ES-I3 (cell line): ENCODE measurements around the gene TCAP.

Experiments used
- H3K36me3 ChIP-seq: 2 replicates; pipeline ENCODE4 v1.6.1; 2013; ENCODE audit warnings: mild to moderate bottlenecking, low read length, control low read depth, moderate library complexity; ENCODE audit not compliant: insufficient read depth
- H3K4me1 ChIP-seq: 2 replicates; pipeline ENCODE4 v1.6.1; 2013; ENCODE audit warnings: mild to moderate bottlenecking, control low read depth, low read length; ENCODE audit not compliant: insufficient read depth
- H3K9ac ChIP-seq: 2 replicates; pipeline ENCODE4 v1.6.1; 2013; ENCODE audit warnings: low read depth, mild to moderate bottlenecking, low read length, moderate library complexity
- H3K9me3 ChIP-seq: 2 replicates; pipeline ENCODE4 v1.6.1; 2013; ENCODE audit warnings: mild to moderate bottlenecking, low read length, moderate library complexity; ENCODE audit not compliant: control insufficient read depth, insufficient read depth

TCAP gene

DNA sequence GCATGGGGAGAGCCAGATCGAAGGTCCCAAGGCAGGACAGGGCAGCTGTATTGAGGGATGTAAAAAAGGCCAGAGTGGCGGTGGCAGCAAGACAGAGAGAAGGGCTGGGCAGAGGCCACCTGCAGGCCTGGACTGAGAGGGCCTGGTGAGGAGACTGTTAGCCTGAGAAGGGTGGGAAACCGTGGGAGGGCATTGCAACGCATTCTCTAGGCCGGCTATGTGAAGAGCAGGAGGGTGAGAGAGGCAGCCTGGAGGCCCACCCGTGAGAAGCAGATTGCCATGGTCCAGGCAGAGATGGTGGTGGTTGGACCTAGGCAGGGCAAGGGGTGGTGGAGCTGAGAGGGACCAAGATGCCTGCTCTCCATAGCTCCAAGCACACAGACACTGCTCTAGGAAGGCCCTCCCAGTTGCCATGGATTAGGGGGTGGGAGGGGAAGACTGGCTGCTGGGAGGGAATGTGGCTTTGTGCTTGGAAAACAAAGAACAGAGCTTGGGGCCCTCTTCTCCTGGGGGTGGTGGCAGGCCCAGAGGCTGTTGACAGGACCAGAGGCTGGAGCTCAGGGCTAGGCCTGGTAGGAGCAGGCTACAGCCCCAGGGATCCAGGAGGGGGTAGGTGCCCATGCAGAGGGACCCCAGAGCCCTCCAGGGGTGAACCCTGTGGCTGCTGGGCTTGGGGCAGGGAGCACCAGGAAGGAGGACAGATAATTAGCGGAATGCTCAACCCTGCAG, 12.4 kb upstream of the TCAP start:
- H3K9ac ChIP-seq: no peak overlapping the region
- H3K9me3 ChIP-seq: no peaks in the 10 kb centered on the region
- H3K4me1 ChIP-seq: peaks cover 15% of the 10 kb centered on the region; the same call in 1 of the 2 replicates
- H3K36me3 ChIP-seq: no peaks in the 10 kb centered on the region

DNA sequence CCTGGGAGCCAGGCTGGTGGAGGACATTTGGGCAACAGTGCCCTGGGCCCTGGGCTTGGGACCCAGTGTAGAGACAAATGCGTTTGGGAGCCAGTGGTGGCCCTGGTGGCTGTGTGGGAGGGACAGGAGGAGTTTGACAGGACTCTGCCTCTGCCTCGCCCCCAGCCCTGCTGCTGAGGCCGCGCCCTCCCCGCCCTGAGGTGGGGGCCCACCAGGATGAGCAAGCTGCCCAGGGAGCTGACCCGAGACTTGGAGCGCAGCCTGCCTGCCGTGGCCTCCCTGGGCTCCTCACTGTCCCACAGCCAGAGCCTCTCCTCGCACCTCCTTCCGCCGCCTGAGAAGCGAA, 11.9 kb upstream of the TCAP start:
- Histone ChIP-seq H3K36me3 (no peaks in the 10 kb centered on the region), H3K9ac (no peak overlapping the region), H3K4me1 (peaks cover 15% of the 10 kb centered on the region; the same call in 1 of the 2 replicates), H3K9me3 (no peaks in the 10 kb centered on the region)

DNA sequence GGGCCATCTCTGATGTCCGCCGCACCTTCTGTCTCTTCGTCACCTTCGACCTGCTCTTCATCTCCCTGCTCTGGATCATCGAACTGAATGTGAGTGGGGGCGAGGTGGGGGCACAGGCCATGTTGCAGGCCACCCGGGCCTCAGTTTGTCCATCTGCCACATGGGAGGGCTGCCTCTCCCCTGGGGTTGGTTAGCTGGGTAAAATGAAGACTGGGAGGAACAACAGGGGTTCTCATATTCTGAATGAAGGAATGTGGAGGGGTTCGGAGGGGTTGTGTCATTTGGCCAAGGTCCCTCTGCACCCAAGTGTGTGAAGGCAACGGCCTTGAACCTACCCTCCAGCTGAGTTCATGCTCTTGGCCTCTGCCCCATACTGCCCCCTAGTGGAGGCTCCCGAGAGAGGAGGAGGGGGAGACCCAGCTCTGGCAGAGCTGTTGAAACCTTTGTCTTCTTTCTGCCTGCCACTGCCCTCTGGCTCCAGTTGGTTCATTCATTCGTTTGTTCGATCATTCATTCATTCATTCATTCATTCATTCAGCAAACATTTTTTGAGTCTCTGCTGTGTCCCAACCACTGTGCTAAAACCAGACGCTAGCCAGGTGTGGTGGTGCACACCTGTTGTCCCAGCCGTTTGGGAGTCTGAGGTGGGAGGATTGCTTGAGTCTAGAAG, 11.4 kb upstream of the TCAP start:
- Histone ChIP-seq H3K9me3 (no peaks in the 10 kb centered on the region), H3K4me1 (peaks cover 15% of the 10 kb centered on the region; the same call in 1 of the 2 replicates), H3K36me3 (no peaks in the 10 kb centered on the region)

DNA sequence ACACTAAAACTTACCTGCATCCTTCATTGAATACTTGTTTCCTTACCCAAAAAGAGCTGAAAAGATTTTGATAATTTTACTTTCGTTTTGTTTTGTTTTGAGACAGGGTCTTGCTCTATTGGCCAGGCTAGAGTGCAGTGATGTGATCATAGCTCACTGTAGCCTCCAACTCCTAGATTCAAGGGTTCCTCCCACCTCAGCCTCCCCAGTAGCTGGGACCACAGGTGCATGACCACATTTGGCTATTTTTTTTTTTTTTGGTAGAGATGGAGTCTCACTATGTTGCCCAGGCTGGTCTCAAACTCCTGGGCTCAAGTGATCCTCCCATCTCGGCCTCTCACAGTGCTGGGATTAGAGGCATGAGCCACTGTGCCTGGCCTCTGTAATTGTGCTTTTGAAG, 10.0 kb upstream of the TCAP start:
- Histone ChIP-seq H3K36me3 (no peaks in the 10 kb centered on the region), H3K9ac (no peak overlapping the region), H3K9me3 (no peaks in the 10 kb centered on the region), H3K4me1 (peaks cover 11% of the 10 kb centered on the region; the same call in 1 of the 2 replicates)

More for the DNA sequence above, 11.4 kb upstream of the TCAP start:
- H3K9ac ChIP-seq: no peak overlapping the region

DNA sequence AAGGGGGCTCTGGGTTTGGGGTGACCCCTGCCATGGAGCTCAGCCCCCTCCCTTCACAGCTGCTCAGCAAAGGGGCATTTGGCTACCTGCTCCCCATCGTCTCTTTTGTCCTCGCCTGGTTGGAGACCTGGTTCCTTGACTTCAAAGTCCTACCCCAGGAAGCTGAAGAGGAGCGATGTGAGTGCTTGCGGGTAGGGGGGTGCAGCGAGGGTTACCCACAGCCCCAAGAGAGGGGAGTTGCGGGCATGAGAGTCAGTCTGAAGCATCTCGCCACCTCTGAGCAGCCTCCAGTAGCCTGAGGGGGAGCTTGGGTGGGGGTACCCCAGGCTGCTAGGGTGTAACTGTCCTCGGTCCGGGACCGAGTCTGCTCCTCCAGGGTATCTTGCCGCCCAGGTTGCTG, 6.8 kb upstream of the TCAP start:
- no peak overlapping the region for H3K9ac ChIP-seq
- H3K4me1 ChIP-seq: peaks cover 8% of the 10 kb centered on the region; the same call in 1 of the 2 replicates
- H3K36me3 ChIP-seq: no peaks in the 10 kb centered on the region; the same call in 1 of the 2 replicates
- H3K9me3 ChIP-seq: no peaks in the 10 kb centered on the region

DNA sequence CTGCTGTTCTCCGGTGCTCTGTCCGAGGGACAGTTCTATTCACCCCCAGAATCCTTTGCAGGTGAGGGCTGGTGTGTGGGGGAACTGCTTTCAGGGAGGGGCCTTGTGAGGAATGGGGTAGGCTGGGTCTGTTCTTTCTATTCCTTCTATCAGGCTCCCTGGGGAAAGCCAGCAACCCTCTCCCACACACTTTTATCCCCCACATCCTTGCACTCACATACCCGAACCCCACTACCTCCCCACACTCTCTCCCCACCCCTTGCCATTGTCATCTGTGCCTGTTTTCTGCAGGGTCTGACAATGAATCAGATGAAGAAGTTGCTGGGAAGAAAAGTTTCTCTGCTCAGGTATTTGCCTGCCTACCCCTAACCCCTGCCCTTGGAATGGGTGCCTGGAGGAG, 6.4 kb upstream of the TCAP start:
- Histone ChIP-seq H3K4me1 (peaks cover 5% of the 10 kb centered on the region; the same call in 1 of the 2 replicates), H3K36me3 (no peaks in the 10 kb centered on the region; the same call in 1 of the 2 replicates), H3K9ac (no peak overlapping the region), H3K9me3 (no peaks in the 10 kb centered on the region)

DNA sequence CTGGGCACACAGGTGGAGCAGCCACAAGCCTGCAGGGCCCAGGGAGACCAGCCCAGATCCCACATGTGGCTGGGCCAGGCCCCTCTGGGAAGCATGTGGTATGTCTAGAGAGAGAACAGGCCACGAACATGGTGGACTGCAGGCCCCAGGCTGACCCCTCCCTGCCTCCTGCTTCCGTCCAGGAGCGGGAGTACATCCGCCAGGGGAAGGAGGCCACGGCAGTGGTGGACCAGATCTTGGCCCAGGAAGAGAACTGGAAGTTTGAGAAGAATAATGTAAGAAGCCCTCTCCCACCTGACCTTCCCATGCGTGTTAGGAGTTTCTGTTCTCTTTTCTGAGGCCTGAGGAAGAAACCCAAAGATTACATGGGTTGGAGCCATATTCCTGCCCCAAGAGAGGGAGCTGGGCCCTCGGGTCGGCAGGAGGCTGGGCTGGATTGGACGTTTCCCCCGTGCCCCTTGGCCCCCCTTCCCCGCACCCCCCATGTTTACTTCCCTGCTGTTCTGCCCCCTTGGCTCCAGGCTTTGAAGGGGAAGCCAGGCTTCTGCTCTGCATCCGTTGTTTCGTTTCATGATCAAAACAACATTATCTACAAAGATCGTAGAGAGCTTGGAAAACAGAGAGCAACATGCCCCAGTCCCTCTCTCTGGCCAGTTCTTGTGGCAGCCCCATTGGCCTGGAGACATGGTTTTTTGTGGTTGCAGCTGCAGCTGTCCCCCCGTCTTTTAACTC, 5.7 kb upstream of the TCAP start:
- Histone ChIP-seq H3K9me3 (no peaks in the 10 kb centered on the region), H3K9ac (no peak overlapping the region), H3K36me3 (no peaks in the 10 kb centered on the region; the same call in 1 of the 2 replicates), H3K4me1 (peaks cover 11% of the 10 kb centered on the region)

DNA sequence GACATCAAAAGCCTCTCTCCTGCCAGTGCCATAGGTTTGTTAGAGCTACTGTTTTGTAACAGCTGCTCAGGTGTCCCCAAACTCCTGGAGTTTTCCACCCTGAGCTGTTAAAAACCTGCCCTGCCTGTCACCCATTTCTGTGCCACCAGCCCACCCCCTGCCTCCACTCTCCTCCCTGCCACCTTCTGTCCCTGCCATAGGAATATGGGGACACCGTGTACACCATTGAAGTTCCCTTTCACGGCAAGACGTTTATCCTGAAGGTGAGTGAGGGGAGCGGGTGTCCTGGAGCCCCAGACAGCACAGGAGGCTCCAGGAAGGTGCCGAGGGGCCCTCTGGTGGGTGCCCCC, 5.2 kb upstream of the TCAP start:
- Histone ChIP-seq H3K9me3 (no peaks in the 10 kb centered on the region), H3K4me1 (peaks cover 16% of the 10 kb centered on the region), H3K36me3 (no peaks in the 10 kb centered on the region; the same call in 1 of the 2 replicates), H3K9ac (no peak overlapping the region)

DNA sequence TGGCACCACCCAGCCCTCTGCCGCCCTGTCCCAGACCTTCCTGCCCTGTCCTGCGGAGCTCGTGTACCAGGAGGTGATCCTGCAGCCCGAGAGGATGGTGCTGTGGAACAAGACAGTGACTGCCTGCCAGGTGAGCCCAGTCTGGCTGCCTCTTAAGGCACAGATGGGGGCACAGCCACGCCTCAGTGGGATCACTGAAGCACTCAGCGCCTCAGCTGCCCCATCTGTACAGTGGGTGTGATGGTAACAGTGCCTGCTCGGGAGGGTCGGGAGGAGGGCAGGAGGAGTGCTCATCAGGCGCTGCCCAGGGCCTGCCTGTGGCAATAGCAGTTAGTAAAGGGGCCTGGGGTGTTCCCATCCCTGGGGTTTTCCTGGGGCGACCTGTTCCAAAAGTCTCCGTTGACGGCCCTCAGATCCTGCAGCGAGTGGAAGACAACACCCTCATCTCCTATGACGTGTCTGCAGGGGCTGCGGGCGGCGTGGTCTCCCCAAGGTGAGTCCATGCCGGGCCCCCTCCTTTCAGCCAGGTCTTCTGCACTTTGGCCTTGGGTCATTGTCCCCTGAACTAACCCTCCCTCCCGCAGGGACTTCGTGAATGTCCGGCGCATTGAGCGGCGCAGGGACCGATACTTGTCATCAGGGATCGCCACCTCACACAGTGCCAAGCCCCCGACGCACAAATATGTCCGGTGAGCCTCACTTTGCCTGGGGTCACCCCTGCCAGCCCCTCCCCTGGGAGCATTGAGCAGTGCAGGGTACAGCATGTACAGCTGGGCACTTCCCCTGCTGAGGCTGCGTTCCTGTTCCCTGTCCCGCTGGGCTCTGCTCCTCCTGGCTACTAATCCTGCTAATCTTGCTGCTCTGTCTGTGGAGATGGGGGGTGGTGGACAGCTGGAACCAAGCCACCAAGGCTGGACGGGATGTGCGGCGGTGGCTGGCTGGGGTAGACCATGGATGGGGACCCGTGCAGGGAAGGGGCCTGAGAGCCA, 4.5 kb upstream of the TCAP start:
- no peaks in the 10 kb centered on the region; the same call in 1 of the 2 replicates for H3K36me3 ChIP-seq
- no peak overlapping the region for H3K9ac ChIP-seq
- H3K9me3 ChIP-seq: no peaks in the 10 kb centered on the region
- peaks cover 23% of the 10 kb centered on the region for H3K4me1 ChIP-seq

DNA sequence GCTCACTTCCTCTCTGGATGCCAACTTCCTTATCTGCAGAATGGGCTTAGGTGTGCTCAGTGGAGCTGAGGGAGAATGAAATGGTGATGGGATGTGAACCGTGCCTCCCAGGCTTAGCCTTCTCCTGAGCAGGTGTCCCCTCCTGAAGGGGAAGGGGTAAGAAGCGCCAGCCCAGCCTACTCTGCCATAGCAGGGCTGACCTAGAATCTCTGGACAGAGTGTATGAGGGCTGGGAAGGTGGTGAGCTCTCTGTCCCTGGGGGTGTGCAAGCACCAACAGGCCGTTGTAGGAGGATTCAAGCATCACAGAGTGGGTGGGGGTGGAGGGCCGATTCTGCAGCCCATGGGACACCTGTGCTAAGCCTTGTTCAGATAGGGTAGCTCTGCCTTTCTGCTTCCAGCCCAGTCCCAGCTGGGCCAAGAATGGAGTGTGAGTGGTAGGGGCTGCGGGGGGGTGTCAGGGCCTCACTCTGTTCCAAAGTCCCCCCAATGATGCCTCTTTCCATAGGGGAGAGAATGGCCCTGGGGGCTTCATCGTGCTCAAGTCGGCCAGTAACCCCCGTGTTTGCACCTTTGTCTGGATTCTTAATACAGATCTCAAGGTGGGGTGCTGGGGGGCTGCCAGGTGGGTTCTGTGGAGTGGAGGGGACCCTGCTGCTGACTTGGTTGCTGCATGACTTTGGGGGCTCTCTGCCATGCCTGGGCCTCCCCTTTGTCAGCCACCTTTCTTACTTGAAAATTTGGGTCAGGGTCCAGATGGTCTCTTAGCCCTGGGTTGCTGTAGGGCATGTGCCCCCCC, 3.2 kb upstream of the TCAP start:
- no peaks in the 10 kb centered on the region; the same call in 1 of the 2 replicates for H3K36me3 ChIP-seq

DNA sequence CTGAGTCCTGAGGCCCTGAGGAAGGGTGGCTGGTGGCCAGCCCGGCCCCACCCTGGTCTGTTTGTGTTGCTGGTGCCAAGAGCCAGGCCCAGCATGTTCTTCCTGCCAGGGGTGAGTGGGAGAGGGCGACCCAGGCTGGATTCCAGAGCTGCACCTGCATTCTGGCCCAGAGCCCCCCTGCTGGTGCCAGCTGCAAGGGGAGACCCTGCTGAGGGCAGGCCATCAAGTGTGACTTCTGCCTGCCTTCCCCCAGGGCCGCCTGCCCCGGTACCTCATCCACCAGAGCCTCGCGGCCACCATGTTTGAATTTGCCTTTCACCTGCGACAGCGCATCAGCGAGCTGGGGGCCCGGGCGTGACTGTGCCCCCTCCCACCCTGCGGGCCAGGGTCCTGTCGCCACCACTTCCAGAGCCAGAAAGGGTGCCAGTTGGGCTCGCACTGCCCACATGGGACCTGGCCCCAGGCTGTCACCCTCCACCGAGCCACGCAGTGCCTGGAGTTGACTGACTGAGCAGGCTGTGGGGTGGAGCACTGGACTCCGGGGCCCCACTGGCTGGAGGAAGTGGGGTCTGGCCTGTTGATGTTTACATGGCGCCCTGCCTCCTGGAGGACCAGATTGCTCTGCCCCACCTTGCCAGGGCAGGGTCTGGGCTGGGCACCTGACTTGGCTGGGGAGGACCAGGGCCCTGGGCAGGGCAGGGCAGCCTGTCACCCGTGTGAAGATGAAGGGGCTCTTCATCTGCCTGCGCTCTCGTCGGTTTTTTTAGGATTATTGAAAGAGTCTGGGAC, 2.4 kb upstream of the TCAP start:
- peaks cover 35% of the 10 kb centered on the region for H3K4me1 ChIP-seq
- no peaks in the 10 kb centered on the region for H3K9me3 ChIP-seq
- H3K9ac ChIP-seq: no peak overlapping the region
- no peaks in the 10 kb centered on the region; the same call in 1 of the 2 replicates for H3K36me3 ChIP-seq

More for the DNA sequence above, 3.2 kb upstream of the TCAP start:
- Histone ChIP-seq H3K4me1 (peaks cover 34% of the 10 kb centered on the region), H3K9me3 (no peaks in the 10 kb centered on the region), H3K9ac (no peak overlapping the region; the same call in 1 of the 2 replicates)

DNA sequence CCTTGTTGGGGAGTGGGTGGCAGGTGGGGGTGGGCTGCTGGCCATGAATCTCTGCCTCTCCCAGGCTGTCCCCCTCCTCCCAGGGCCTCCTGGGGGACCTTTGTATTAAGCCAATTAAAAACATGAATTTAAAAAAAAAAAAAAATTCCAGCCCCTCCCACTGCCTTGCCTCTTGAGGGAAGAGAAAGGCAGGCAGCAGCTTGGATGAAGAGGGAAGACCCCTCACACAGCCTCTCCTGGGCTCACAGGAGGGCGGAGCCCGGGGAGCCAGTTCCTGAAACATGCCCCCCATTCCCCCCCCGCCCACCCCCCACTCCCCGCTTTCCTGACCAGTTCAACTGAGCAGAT, 1.8 kb upstream of the TCAP start:
- Histone ChIP-seq H3K4me1 (peaks cover 35% of the 10 kb centered on the region), H3K9ac (no peak overlapping the region), H3K36me3 (no peaks in the 10 kb centered on the region; the same call in 1 of the 2 replicates), H3K9me3 (no peaks in the 10 kb centered on the region)
